Motor neuron (in vitro differentiated cells): ENCODE results near the gene RGL1. TPM values are rescaled to one million over a fixed set of nuclear protein-coding genes. Genes with fewer than 3 reads are reported as not detected.
"Not testable (repeated sequence)": the region's sequence is repeated elsewhere in the genome, so short reads cannot be mapped to it uniquely, and the experiment has no call there.

Experiments used
- ATAC-seq, 8 experiments: fragments of 200-7000 bp; cut with Tn5 transposase; replicated peaks in 6 of 8; 2 replicates each; pipeline ENCODE4 v1.8.0; 2021; ENCODE audit warnings: mild to moderate bottlenecking in 8 of 8, moderate library complexity in 8 of 8
- H3K27ac ChIP-seq, 2 donors: fragments of 250-450 bp; sonication (Bioruptor Pico); 2 replicates each; pipeline ENCODE4 v1.9.0; 2021; ENCODE audit warnings: antibody characterized with exemption in 2 of 2, mild to moderate bottlenecking in 2 of 2, moderate library complexity in 1 of 2
- H3K4me1 ChIP-seq, 2 donors: fragments of 250-450 bp; sonication (Bioruptor Pico); replicated peaks in 1 of 2; 2 replicates each; pipeline ENCODE4 v1.6.1; 2021; ENCODE audit warnings: antibody characterized with exemption in 2 of 2, mild to moderate bottlenecking in 2 of 2, moderate library complexity in 1 of 2
- H3K4me3 ChIP-seq, 5 donors: fragments of 250-450 bp; sonication (Bioruptor Pico); 2 replicates each; pipeline ENCODE4 v1.9.0; 2021; ENCODE audit warnings: antibody characterized with exemption in 5 of 5, mild to moderate bottlenecking in 5 of 5, moderate library complexity in 4 of 5
- WGBS, 10 experiments: fragments of 450-650 bp; shearing (Covaris generic); methylation state at CpG; one replicate each; pipeline ENCODE4 v1.0.0; 2022; 5-methylcytosine and 5-hydroxymethylcytosine counted together
- in situ Hi-C, 9 experiments: fragments of 400-800 bp; cut with MboI; loops; one replicate each; pipeline ENCODE4 v1.15.0; 2021; ENCODE audit warnings: low sequenced_read_pairs in 9 of 9, low pct_unique_long_range_greater_than_20kb in 2 of 9; ENCODE audit not compliant: unreplicated experiment in 9 of 9
- total RNA-seq, 8 experiments: library from RNA; unstranded; fragments of 300-600 nt; gene quantifications; 2 replicates each; pipeline versions ENCODE4 v1.2.3 to v1.2.4, GENCODE V29; 2022

RGL1 gene
- total RNA-seq = 10 to 100 TPM in 5 of 8 experiments, 1 to 10 TPM in 3; 8.4 to 92.5 (median 18.0) TPM

- H3K4me1 ChIP-seq = peaks cover 0 to 17% of the 10 kb centered on the region in 2 donors
- ATAC-seq = peak; percentile 84 to 97 (median 94)
- in situ Hi-C loops = no loop called here
- WGBS, 10 experiments = 0 to 10% (median 1%) methylated on average over 3 to 47 of the region's 58 CpGs
- H3K4me3 ChIP-seq = peak within 1 kb of the TSS; percentile 43 to 55 (median 49)
- peak within 1 kb of the TSS; percentile 0 to 35 for H3K27ac ChIP-seq
Observed at GRCh38 chr1:183804916-183805841, at the start of gene RGL1. RGL1 (plus strand) TSS chr1:183805120; CDS start chr1:183805298, 178 bp downstream.

- in situ Hi-C loops = no loop called here
- ATAC-seq = no peak
- 80 to 100% (median 92%) methylated on average over 1 to 2 of the region's 2 CpGs; no CpG with 5 or more reads in 2 of the 10 experiments for WGBS, 10 experiments
- no peaks in the 10 kb centered on the region for H3K4me1 ChIP-seq
- no peak overlapping the region for H3K4me3 ChIP-seq
- no peak overlapping the region for H3K27ac ChIP-seq
Observed at GRCh38 chr1:183756326-183756725, 48.6 kb upstream of the RGL1 start.

GRCh38 chr1:183757061-183757460 is 47.9 kb upstream of the RGL1 start:
- WGBS, 10 experiments = 18 to 97% (median 82%) methylated on average over 2 to 4 of the region's 4 CpGs
- no peak overlapping the region for H3K4me3 ChIP-seq
- H3K27ac ChIP-seq = no peak overlapping the region
- no peaks in the 10 kb centered on the region for H3K4me1 ChIP-seq
- ATAC-seq = peak in 2 of 8 experiments; percentile 48 to 67
- in situ Hi-C loops = no loop called here

GRCh38 chr1:183758913-183759312 is 46.0 kb upstream of the RGL1 start:
- Histone ChIP-seq H3K4me3 (no peak overlapping the region), H3K27ac (no peak overlapping the region), H3K4me1 (no peaks in the 10 kb centered on the region)
- 56 to 100% (median 83%) methylated on average over 1 to 3 of the region's 3 CpGs; no CpG with 5 or more reads in 1 of the 10 experiments for WGBS, 10 experiments
- no peak for ATAC-seq
- in situ Hi-C loops = no loop called here

GRCh38 chr1:183760661-183761060 is 44.3 kb upstream of the RGL1 start:
- no peak for ATAC-seq
- no peak overlapping the region for H3K4me3 ChIP-seq
- no peaks in the 10 kb centered on the region for H3K4me1 ChIP-seq
- WGBS, 10 experiments = 67 to 100% (median 93%) methylated on average over 1 to 2 of the region's 2 CpGs; no CpG with 5 or more reads in 2 of the 10 experiments
- no peak overlapping the region for H3K27ac ChIP-seq
- in situ Hi-C loops = no loop called here

GRCh38 chr1:183761871-183762270 is 43.0 kb upstream of the RGL1 start:
- no peak for ATAC-seq
- Histone ChIP-seq H3K4me1 (no peaks in the 10 kb centered on the region), H3K4me3 (no peak overlapping the region), H3K27ac (no peak overlapping the region)
- 75 to 100% (median 94%) methylated on average over 1 of the region's 1 CpG; no CpG with 5 or more reads in 4 of the 10 experiments for WGBS, 10 experiments
- in situ Hi-C loops = no loop called here

- H3K4me3 ChIP-seq, H3K4me1 ChIP-seq, ATAC-seq, H3K27ac ChIP-seq, in situ Hi-C loops: not testable (repeated sequence)
Observed at GRCh38 chr1:183762856-183763255, 42.1 kb upstream of the RGL1 start.

- Histone ChIP-seq H3K4me1 (no peaks in the 10 kb centered on the region), H3K4me3 (no peak overlapping the region), H3K27ac (no peak overlapping the region)
- in situ Hi-C loops = no loop called here
- no peak for ATAC-seq
Observed at GRCh38 chr1:183764981-183765380, 39.9 kb upstream of the RGL1 start.

GRCh38 chr1:183769956-183770815 is 34.7 kb upstream of the RGL1 start:
- ATAC-seq = no peak
- in situ Hi-C loops = no loop called here
- no peaks in the 10 kb centered on the region for H3K4me1 ChIP-seq
- no peak overlapping the region for H3K27ac ChIP-seq
- 0 to 95% (median 82%) methylated on average over 1 to 5 of the region's 5 CpGs; no CpG with 5 or more reads in 3 of the 10 experiments for WGBS, 10 experiments
- H3K4me3 ChIP-seq = no peak overlapping the region

- Histone ChIP-seq H3K27ac (no peak overlapping the region), H3K4me3 (no peak overlapping the region), H3K4me1 (no peaks in the 10 kb centered on the region)
- in situ Hi-C loops = no loop called here
- ATAC-seq = no peak
Observed at GRCh38 chr1:183770816-183771128, 34.1 kb upstream of the RGL1 start.

- no peaks in the 10 kb centered on the region for H3K4me1 ChIP-seq
- H3K27ac ChIP-seq = no peak overlapping the region
- WGBS, 10 experiments = 38 to 100% (median 92%) methylated on average over 1 to 3 of the region's 3 CpGs
- ATAC-seq = peak in 2 of 8 experiments; percentile 74 to 77
- no peak overlapping the region for H3K4me3 ChIP-seq
- in situ Hi-C loops = no loop called here
Observed at GRCh38 chr1:183773482-183774274, 31.2 kb upstream of the RGL1 start.

- 70 to 100% (median 97%) methylated on average over 1 to 3 of the region's 3 CpGs; no CpG with 5 or more reads in 1 of the 10 experiments for WGBS, 10 experiments
- H3K27ac ChIP-seq = no peak overlapping the region
- no peak for ATAC-seq
- in situ Hi-C loops = no loop called here
- no peaks in the 10 kb centered on the region for H3K4me1 ChIP-seq
- no peak overlapping the region for H3K4me3 ChIP-seq
Observed at GRCh38 chr1:183774938-183775337, 30.0 kb upstream of the RGL1 start.

- WGBS, 10 experiments = 86 to 100% (median 93%) methylated on average over 1 to 3 of the region's 3 CpGs; no CpG with 5 or more reads in 2 of the 10 experiments
- in situ Hi-C loops = no loop called here
- no peak for ATAC-seq
- no peak overlapping the region for H3K4me3 ChIP-seq
- H3K4me1 ChIP-seq = no peaks in the 10 kb centered on the region
- no peak overlapping the region for H3K27ac ChIP-seq
Observed at GRCh38 chr1:183776731-183777130, 28.2 kb upstream of the RGL1 start.
